Uterus (tissue), 4 donors: ENCODE measurements around the gene SNRNP25. TPM values are rescaled to one million over a fixed set of nuclear protein-coding genes. Genes with fewer than 3 reads are reported as not detected.

Source experiments
- DNase-seq, 2 donors: peaks; one replicate each; pipeline ENCODE4 v3.0.0-alpha.2; 2019 to 2020
- H3K27ac ChIP-seq, 2 donors: fragments of 200-600 bp; sonication (generic); 1 replicate in 1 of 2; 2 replicates in 1 of 2; pipeline ENCODE4 v1.5.1; 2016 to 2018
- H3K27me3 ChIP-seq, 2 donors: fragments of 200-600 bp; sonication (generic); one replicate each; pipeline ENCODE4 v1.5.1; 2018 to 2019; ENCODE audit warnings: control low read depth in 1 of 2
- H3K36me3 ChIP-seq, 2 donors: fragments of 200-600 bp; sonication (generic); one replicate each; pipeline ENCODE4 v1.5.1; 2019; ENCODE audit warnings: control low read depth in 1 of 2
- H3K4me1 ChIP-seq, 2 donors: fragments of 200-600 bp; sonication (generic); one replicate each; pipeline ENCODE4 v1.5.1; 2018 to 2019; ENCODE audit warnings: control low read depth in 1 of 2
- H3K4me3 ChIP-seq, 2 donors: fragments of 200-600 bp; sonication (generic); 1 replicate in 1 of 2; 2 replicates in 1 of 2; pipeline ENCODE4 v1.5.1; 2018 to 2019; ENCODE audit warnings: mild to moderate bottlenecking in 1 of 2
- H3K9me3 ChIP-seq, 2 donors: fragments of 200-600 bp; sonication (generic); one replicate each; pipeline ENCODE4 v1.5.1; 2019; ENCODE audit warnings: control low read depth in 1 of 2
- POLR2A ChIP-seq, 2 donors: fragments of 450-650 bp; IDR thresholded peaks; one replicate each; pipeline ENCODE4 v1.6.1; 2016; ENCODE audit warnings: antibody characterized with exemption in 2 of 2, mild to moderate bottlenecking in 1 of 2, moderate library complexity in 1 of 2
- intact Hi-C: fragments of 100-400 bp; cut with DNase I; formaldehyde crosslinking; loops from one replicate; pipeline ENCODE4 v1.15.1; 2023; ENCODE audit warnings: low total_unique reads
- total RNA-seq, 4 donors: library from RNA; depleted of rRNA in 3 of 4; stranded (reverse); fragments of >200 nt in 3 of 4; gene quantifications; one replicate each; pipeline versions ENCODE4 v1.1.0 to v1.2.4, GENCODE V29; 2014 to 2023
- TF ChIP-seq, protein P1 (sequence below), 4 experiments: fragments of 200-600 bp in 2 of 4; fragments of 450-650 bp in 2 of 4; sonication (generic) in 2 of 4; IDR thresholded peaks; one replicate each; pipeline ENCODE4 v1.5.1; 2016 to 2019; ENCODE audit warnings: antibody characterized with exemption in 4 of 4, mild to moderate bottlenecking in 2 of 4, moderate library complexity in 1 of 4
- donor health status: DM: yes; HTN: yes; CAD: no.

SNRNP25 gene
- total RNA-seq, 4 donors from 2014 or later: 8.0 to 38.4 (median 21.6) TPM

DNA sequence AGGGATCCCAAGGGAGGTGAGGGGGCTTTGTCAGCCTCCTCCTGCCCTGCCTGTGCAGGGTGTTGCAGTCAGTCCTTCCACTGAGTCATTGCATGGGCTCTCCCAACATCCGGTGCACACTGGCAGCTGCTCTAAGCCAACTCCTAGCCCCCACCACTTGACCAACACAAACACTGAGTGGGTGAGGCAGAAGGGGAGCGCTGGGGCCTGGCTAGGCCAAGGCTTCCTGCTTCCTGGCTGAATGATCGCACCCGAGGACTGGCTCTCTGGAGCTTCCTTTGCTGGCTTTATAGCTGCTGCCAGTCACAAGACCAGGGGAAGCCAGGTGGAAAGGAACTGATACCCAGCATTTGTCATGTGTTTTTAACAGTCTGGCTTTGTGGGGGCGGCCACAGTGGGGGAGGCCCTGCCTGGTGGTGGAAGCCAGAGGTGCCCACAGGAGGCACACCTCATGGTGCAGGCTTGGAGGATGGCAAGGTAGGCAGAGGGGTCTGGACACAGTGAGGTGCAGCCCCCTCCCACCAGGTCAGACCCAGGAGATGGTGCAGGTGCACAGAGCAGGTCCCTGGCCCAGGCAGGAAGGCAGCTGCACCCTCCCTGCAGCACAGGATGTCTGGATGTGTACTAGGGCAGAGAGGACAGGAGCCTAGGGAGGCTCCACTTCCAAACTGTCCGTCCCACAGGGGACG is 31.2 kb downstream of the SNRNP25 start:
- peak; percentile 47 to 62 for DNase-seq
- Histone ChIP-seq H3K27ac (peak overlapping the region; percentile 57 to 59), H3K9me3 (no peaks in the 10 kb centered on the region), H3K4me3 (no peak overlapping the region), H3K4me1 (peaks cover 0 to 17% of the 10 kb centered on the region in 2 donors), H3K27me3 (no peaks in the 10 kb centered on the region), H3K36me3 (no peaks in the 10 kb centered on the region)
- intact Hi-C loops: no loop called here
- TF ChIP-seq, protein P1, sequence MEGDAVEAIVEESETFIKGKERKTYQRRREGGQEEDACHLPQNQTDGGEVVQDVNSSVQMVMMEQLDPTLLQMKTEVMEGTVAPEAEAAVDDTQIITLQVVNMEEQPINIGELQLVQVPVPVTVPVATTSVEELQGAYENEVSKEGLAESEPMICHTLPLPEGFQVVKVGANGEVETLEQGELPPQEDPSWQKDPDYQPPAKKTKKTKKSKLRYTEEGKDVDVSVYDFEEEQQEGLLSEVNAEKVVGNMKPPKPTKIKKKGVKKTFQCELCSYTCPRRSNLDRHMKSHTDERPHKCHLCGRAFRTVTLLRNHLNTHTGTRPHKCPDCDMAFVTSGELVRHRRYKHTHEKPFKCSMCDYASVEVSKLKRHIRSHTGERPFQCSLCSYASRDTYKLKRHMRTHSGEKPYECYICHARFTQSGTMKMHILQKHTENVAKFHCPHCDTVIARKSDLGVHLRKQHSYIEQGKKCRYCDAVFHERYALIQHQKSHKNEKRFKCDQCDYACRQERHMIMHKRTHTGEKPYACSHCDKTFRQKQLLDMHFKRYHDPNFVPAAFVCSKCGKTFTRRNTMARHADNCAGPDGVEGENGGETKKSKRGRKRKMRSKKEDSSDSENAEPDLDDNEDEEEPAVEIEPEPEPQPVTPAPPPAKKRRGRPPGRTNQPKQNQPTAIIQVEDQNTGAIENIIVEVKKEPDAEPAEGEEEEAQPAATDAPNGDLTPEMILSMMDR (IDR thresholded peaks at IDR 0.05): no peak
- no peak for TF ChIP-seq POLR2A (IDR thresholded peaks at IDR 0.05)

DNA sequence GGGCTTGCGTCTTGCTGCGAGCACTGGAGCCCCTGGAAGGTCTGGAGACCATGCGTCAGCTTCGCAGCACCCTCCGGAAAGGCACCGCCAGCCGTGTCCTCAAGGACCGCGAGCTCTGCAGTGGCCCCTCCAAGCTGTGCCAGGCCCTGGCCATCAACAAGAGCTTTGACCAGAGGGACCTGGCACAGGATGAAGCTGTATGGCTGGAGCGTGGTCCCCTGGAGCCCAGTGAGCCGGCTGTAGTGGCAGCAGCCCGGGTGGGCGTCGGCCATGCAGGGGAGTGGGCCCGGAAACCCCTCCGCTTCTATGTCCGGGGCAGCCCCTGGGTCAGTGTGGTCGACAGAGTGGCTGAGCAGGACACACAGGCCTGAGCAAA is 31.8 kb downstream of the SNRNP25 start:
- H3K9me3 ChIP-seq: no peaks in the 10 kb centered on the region
- TF ChIP-seq, protein P1 (IDR thresholded peaks at IDR 0.05): no peak
- no peak for TF ChIP-seq POLR2A (IDR thresholded peaks at IDR 0.05)
- peak overlapping the region; percentile 57 to 59 for H3K27ac ChIP-seq
- no peak overlapping the region for H3K4me3 ChIP-seq
- no peaks in the 10 kb centered on the region for H3K27me3 ChIP-seq
- H3K36me3 ChIP-seq: no peaks in the 10 kb centered on the region
- intact Hi-C loops: no loop called here
- peaks cover 0 to 17% of the 10 kb centered on the region in 2 donors for H3K4me1 ChIP-seq
- no peak for DNase-seq

DNA sequence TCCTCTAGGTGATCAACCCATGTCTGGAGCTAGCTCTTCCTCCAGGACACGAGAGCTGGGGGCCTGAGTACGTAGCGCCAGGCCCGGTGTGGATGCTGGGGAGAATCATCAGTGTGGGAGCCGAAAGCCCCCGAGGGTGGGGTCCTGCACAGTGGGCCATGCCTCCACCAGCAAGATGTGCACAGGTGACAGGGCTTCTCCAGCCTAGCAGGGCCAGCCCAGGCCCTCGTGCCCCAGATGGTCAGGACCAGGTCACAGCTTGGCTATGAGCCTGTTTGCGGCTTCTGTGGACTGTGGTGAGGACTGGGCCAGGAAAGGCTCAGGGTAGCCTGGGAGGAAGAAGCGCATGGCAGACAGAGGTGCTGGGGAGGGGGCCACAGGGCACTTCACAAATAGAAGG is 32.2 kb downstream of the SNRNP25 start:
- intact Hi-C loops: no loop called here
- no peaks in the 10 kb centered on the region for H3K36me3 ChIP-seq
- H3K4me1 ChIP-seq: peaks cover 0 to 17% of the 10 kb centered on the region in 2 donors

DNA sequence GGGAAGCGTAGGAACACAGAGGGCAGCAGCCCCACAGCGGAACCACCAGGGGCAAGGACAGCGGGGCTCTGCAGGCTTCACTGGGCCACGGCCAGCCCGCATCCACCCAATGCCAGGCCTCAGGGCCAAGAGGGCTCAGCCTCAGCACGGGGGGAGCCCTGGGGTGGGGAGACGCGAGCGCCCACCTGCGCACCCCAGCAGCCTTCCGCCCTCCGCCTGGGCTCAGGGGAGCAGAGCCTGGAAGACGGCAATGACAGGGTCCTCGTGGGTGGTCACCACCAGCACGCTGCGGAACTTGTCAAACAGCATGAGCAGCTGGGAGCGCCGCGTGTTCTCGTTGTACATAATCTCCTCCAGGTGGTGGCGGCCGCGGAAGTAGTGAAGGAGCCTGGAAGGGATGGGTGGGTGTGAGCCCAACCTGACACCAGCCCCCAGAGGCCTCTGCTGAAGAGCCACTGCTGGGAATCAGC is 32.9 kb downstream of the SNRNP25 start:
- no peak for TF ChIP-seq POLR2A (IDR thresholded peaks at IDR 0.05)
- TF ChIP-seq, protein P1 (IDR thresholded peaks at IDR 0.05): no peak
- H3K9me3 ChIP-seq: no peaks in the 10 kb centered on the region
- no peaks in the 10 kb centered on the region for H3K36me3 ChIP-seq
- intact Hi-C loops: no loop called here
- H3K27me3 ChIP-seq: no peaks in the 10 kb centered on the region
- no peak overlapping the region for H3K27ac ChIP-seq
- no peak overlapping the region for H3K4me3 ChIP-seq
- no peak for DNase-seq
- peaks cover 0 to 17% of the 10 kb centered on the region in 2 donors for H3K4me1 ChIP-seq

More for the DNA sequence above, 32.2 kb downstream of the SNRNP25 start:
- Histone ChIP-seq H3K9me3 (no peaks in the 10 kb centered on the region), H3K27ac (peak overlapping the region in 1 of 2 donors; percentile 59), H3K4me3 (no peak overlapping the region), H3K27me3 (no peaks in the 10 kb centered on the region)
- DNase-seq: no peak
- TF ChIP-seq, protein P1 (IDR thresholded peaks at IDR 0.05): no peak
- TF ChIP-seq POLR2A (IDR thresholded peaks at IDR 0.05): no peak

DNA sequence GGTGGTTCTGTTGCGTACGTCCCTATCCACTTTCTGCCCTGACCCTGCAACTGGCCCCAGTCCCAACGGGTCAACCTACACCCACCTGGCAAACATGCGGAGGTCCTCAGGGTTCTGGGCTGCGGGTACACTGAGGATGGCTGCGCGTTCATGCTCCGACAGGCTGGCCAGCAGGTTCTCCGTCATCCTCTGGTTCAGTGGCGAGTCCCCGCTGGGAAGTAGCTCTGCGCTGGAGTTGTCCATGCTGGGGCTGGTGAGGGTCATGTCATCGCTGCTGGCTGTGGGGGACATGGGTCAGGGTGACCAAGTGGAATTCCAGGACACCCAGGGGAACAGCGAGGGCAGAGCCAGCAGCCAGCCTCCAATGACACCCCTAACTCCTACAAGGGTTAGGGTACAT is 35.0 kb downstream of the SNRNP25 start:
- Histone ChIP-seq H3K9me3 (no peaks in the 10 kb centered on the region), H3K4me3 (no peak overlapping the region), H3K27me3 (no peaks in the 10 kb centered on the region), H3K27ac (no peak overlapping the region), H3K36me3 (no peaks in the 10 kb centered on the region), H3K4me1 (peaks cover 0 to 17% of the 10 kb centered on the region in 2 donors)
- DNase-seq: no peak
- intact Hi-C loops: no loop called here
- TF ChIP-seq, protein P1 (IDR thresholded peaks at IDR 0.05): no peak
- TF ChIP-seq POLR2A (IDR thresholded peaks at IDR 0.05): no peak
